ENCODE results near the gene NPC2.
"Not testable (repeated sequence)": the region's sequence is repeated elsewhere in the genome, so short reads cannot be mapped to it uniquely, and the experiment has no call there.

NPC2 gene

DNA sequence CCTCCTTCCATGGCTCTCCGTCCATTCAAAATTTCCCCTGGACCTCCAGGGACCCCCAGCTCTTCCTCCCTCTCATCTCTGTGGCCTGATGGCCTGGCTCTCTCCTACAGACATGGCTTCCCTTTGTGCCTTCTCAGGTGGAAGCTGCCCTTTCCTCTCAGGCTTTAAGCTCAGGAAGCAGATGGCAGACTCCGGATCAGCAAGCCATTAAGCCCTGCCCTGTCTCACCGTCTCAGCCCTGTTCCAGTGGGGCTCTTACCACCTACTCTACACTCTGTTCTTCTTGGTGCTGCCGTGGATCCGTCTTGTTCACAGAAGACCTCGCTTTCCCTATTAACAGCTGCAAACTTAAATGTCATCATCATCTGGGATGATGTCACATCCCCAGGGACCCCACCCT is 33.1 kb downstream of the NPC2 start:
- TF ChIP-seq TAF1 (IDR thresholded peaks at IDR 0.05; ENCODE audit: borderline replicate concordance, low read depth, low read length) (no peak), POLR2A (IDR thresholded peaks at IDR 0.05; ENCODE audit: low read depth, low read length) (no peak), POLR2AphosphoS5 (IDR thresholded peaks at IDR 0.05; ENCODE audit: low read depth, low read length) (no peak)
- DNase-seq (ENCODE audit: insufficient read length) (no peak), FAIRE-seq (no peak)

DNA sequence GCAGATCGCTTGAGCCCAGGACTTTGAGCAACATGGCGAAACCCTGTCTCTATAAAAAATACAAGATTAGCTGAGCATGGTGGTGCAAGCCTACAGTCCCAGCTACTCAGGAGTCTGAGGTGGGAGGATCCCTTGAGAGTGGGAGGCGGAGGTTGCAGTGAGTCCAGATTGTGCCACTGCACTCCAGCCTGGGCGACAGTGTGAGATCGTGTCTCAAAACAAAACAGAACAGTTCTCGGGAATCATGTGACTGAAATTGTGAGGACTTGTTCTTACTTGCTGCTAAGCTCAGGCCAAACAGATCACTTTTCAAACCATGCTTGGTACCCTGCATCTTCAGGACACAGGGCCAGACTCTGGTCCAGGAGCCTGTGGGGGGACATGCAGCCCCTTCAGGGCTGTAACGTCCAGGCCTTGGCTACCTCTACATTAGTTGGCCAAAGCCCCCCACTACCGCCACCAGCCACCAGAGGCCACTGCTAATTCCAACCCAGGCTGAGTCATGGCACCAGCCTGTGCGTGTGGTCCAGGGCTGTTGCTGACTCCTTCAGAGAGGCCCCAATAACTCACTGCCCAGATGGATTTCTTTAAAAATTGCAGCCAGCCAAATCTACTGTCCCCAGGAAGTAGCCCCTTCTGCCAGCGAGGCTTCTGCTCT is 33.7 kb downstream of the NPC2 start:
- FAIRE-seq, result no peak
- peak; percentile 43 for DNase-seq (ENCODE audit: insufficient read length)
- TF ChIP-seq POLR2AphosphoS5 (IDR thresholded peaks at IDR 0.05; ENCODE audit: low read depth, low read length) (no peak), POLR2A (IDR thresholded peaks at IDR 0.05; ENCODE audit: low read depth, low read length) (no peak), TAF1 (IDR thresholded peaks at IDR 0.05; ENCODE audit: borderline replicate concordance, low read depth, low read length) (no peak)

- DNase-seq (ENCODE audit: insufficient read length) (no peak), FAIRE-seq (no peak)
- TF ChIP-seq TAF1 (IDR thresholded peaks at IDR 0.05; ENCODE audit: borderline replicate concordance, low read depth, low read length), result no peak
- no peak for TF ChIP-seq POLR2AphosphoS5 (IDR thresholded peaks at IDR 0.05; ENCODE audit: low read depth, low read length)
- TF ChIP-seq POLR2A (IDR thresholded peaks at IDR 0.05; ENCODE audit: low read depth, low read length), result no peak
Observed at GRCh38 chr14:74457565-74457895, 35.6 kb downstream of the NPC2 start.

DNA sequence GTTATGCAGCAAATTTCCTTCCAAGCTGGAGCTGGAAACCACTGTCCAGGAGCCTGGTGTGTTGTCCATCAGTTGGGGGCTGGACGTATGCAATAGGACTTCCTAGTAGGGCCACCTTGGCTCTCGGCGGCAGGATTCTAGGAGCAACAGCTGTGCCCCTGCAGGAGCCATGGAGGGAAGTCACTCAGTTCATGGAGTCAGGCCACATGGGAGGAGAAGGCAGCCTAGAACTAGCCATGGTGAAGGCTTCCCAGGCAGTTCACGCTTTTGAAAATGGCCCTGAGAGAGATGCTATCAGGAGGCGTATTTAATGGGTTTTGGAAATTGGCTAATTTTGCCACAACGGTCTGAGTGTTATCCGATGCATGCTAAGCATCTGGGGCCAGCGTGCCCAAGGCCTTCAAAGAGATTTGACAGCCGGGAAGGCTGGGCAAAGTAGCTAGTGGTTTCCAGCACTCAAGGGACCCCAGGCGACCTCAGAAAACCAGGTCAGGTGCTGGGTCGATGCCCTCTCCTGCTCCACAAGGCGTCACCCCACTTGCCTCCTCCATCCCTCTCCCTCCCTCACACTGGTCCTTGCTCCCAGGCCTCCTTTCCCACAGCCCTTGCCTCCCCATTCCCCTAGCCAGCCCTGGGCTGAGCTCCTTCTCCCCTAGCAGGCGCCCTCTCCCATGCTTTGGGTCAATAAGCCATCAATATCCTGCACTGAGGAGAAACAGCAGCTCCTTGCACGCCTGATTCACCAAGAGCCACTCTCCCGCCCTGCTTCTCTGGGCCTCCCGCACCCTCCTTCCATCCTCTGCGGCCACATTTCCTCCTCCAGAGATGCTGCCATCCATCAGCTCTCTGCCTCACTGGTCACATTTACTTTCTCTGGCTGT is 36.2 kb downstream of the NPC2 start:
- no peak for FAIRE-seq
- TF ChIP-seq POLR2A (IDR thresholded peaks at IDR 0.05; ENCODE audit: low read depth, low read length) (no peak), TAF1 (IDR thresholded peaks at IDR 0.05; ENCODE audit: borderline replicate concordance, low read depth, low read length) (no peak), POLR2AphosphoS5 (IDR thresholded peaks at IDR 0.05; ENCODE audit: low read depth, low read length) (no peak)

GRCh38 chr14:74454397-74454796 is 38.7 kb downstream of the NPC2 start:
- not testable (repeated sequence) for DNase-seq (ENCODE audit: insufficient read length); FAIRE-seq

More for the DNA sequence above, 36.2 kb downstream of the NPC2 start:
- no peak for DNase-seq (ENCODE audit: insufficient read length)

DNA sequence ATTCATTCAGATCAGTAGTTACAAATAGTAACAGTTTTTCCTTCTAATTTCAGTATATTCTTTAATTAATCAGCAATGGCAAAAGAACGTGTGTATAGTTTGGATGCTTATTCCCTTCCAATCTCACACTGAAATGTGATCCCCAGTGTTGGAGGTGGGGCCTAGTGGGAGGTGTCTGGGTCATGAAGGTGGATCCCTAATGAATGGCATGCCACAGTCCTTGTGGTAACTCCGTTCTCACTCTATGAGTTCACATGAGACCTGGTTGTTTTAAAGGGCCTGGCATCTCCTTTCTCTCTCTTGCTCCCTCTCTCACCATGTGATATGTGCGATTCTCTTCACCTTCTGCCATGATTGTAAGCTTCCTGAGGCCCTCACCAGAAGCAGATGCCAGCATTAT is 48.2 kb downstream of the NPC2 start:
- no peak for FAIRE-seq
- TF ChIP-seq POLR2AphosphoS5 (IDR thresholded peaks at IDR 0.05; ENCODE audit: low read depth, low read length), result no peak
- TF ChIP-seq TAF1 (IDR thresholded peaks at IDR 0.05; ENCODE audit: borderline replicate concordance, low read depth, low read length), result no peak
- no peak for TF ChIP-seq POLR2A (IDR thresholded peaks at IDR 0.05; ENCODE audit: low read depth, low read length)
- no peak for DNase-seq (ENCODE audit: insufficient read length)

DNA sequence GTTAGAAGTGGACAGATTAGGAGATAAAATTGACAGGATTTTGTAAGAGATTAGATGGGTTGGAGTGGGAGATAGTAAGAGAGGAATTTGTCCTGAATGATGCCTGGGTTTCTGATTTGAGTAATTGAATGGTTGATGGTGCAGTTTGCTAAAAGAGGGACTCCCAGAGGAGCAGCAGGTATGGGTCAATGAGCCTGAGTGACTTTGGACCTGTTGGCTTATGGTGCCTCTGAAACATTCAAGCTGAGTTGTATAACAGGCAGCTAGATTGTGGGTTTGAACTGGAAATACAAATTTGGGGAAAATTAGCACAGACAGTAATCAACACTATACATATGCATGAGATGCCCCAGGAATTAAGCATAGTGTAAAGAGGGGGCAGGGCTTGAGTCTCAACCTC is 50.3 kb downstream of the NPC2 start:
- FAIRE-seq (no peak), DNase-seq (ENCODE audit: insufficient read length) (no peak)
- no peak for TF ChIP-seq POLR2AphosphoS5 (IDR thresholded peaks at IDR 0.05; ENCODE audit: low read depth, low read length)
- no peak for TF ChIP-seq TAF1 (IDR thresholded peaks at IDR 0.05; ENCODE audit: borderline replicate concordance, low read depth, low read length)
- TF ChIP-seq POLR2A (IDR thresholded peaks at IDR 0.05; ENCODE audit: low read depth, low read length), result no peak

DNA sequence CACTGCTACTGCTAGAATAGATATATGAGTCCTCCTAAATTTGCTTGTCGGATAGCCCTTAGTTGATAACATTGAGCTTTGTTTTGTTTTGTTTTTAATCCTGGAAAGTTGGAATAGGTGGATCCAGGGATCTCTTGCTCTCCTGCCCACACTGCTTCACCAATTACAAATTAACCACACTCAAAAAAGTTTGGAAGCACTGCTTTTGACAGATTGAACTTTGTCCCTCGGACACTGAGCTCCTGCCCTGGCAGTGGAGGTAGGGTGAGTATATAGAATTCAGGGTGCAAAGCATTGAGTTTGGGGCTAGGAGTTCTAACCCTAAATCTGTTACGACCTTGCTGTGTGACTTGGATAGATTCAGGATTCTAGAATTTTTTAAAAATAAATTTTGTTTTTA is 52.0 kb downstream of the NPC2 start:
- no peak for TF ChIP-seq POLR2AphosphoS5 (IDR thresholded peaks at IDR 0.05; ENCODE audit: low read depth, low read length)
- TF ChIP-seq TAF1 (IDR thresholded peaks at IDR 0.05; ENCODE audit: borderline replicate concordance, low read depth, low read length), result no peak
- TF ChIP-seq POLR2A (IDR thresholded peaks at IDR 0.05; ENCODE audit: low read depth, low read length), result no peak
- FAIRE-seq (no peak), DNase-seq (ENCODE audit: insufficient read length) (no peak)

DNA sequence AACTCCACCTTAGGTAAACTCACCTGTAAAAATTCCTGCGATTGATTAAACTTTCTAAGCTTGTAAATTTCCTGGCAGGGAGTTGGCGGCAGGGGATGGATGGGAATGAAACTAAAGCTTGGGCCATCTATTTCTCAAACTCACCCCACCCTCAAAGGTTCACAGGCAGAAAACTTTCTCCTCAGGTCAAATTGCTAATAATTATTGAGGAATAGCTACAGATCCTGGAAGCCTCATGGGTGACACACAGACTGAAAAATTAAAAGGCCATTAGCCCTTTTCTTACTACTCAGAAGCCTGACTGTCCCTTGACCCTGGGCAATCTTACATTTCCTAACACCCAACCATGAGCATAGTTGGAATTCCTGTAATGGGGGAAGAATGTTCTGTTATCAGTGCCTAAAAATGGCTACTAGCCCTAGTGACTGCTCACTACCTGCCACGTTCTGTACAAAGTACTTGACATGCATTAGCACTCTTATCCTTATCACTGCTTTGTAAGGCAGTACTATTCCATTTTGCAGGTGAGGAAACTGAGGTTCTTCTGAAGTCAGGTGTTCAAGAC is 54.7 kb downstream of the NPC2 start:
- DNase-seq (ENCODE audit: insufficient read length) (no peak), FAIRE-seq (no peak)
- no peak for TF ChIP-seq TAF1 (IDR thresholded peaks at IDR 0.05; ENCODE audit: borderline replicate concordance, low read depth, low read length)
- no peak for TF ChIP-seq POLR2A (IDR thresholded peaks at IDR 0.05; ENCODE audit: low read depth, low read length)
- no peak for TF ChIP-seq POLR2AphosphoS5 (IDR thresholded peaks at IDR 0.05; ENCODE audit: low read depth, low read length)

GRCh38 chr14:74437496-74438053 is 55.5 kb downstream of the NPC2 start:
- DNase-seq (ENCODE audit: insufficient read length) (no peak), FAIRE-seq (no peak)
- TF ChIP-seq TAF1 (IDR thresholded peaks at IDR 0.05; ENCODE audit: borderline replicate concordance, low read depth, low read length) (no peak), POLR2AphosphoS5 (IDR thresholded peaks at IDR 0.05; ENCODE audit: low read depth, low read length) (no peak)

DNA sequence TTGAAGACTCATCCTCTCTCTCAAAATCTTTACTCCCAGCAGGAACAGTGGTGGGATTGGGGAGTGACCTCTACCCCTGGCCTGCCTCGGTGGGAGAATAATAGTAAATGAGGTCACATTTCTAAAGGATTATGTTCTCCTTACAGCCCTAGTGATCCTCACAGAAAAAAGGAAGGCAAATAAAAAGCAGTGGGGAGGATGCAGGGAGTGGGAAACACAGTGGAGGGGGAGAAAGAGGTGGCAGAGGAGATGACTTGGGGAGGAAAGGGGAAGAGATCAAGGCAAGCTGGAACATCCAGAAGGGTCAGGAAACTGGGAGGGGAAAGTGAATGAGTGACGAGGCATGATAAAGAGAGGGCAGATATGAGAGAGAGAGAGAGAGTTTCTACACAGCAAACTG is 58.8 kb downstream of the NPC2 start:
- no peak for FAIRE-seq
- TF ChIP-seq TAF1 (IDR thresholded peaks at IDR 0.05; ENCODE audit: borderline replicate concordance, low read depth, low read length) (no peak), POLR2A (IDR thresholded peaks at IDR 0.05; ENCODE audit: low read depth, low read length) (no peak), POLR2AphosphoS5 (IDR thresholded peaks at IDR 0.05; ENCODE audit: low read depth, low read length) (no peak)
- no peak for DNase-seq (ENCODE audit: insufficient read length)

- TF ChIP-seq POLR2AphosphoS5 (IDR thresholded peaks at IDR 0.05; ENCODE audit: low read depth, low read length) (no peak), TAF1 (IDR thresholded peaks at IDR 0.05; ENCODE audit: borderline replicate concordance, low read depth, low read length) (no peak), POLR2A (IDR thresholded peaks at IDR 0.05; ENCODE audit: low read depth, low read length) (no peak)
- FAIRE-seq (no peak), DNase-seq (ENCODE audit: insufficient read length) (no peak)
Observed at GRCh38 chr14:74429991-74430390, 63.1 kb downstream of the NPC2 start.

Measured in GM12892 (cell line).